Ovary (tissue), 9 donors: ENCODE measurements around the gene SORBS1. TPM values are rescaled to one million over a fixed set of nuclear protein-coding genes. Genes with fewer than 3 reads are reported as not detected.

ENCODE experiments used
- DNase-seq, 5 donors: peaks; one replicate each; pipeline ENCODE4 v3.0.0-alpha.2; 2019 to 2020
- H3K27ac ChIP-seq, 2 donors: fragments of 200-600 bp; one replicate each; pipeline versions ENCODE4 v1.5.1 to v1.8.0; 2019 to 2022
- H3K27me3 ChIP-seq: fragments of 200-600 bp; one replicate; pipeline ENCODE4 v1.8.0; 2022
- H3K36me3 ChIP-seq: fragments of 200-600 bp; sonication (generic); one replicate; pipeline ENCODE4 v1.5.1; 2019
- H3K4me1 ChIP-seq: one replicate; pipeline ENCODE4 v1.8.1; 2013; ENCODE audit warnings: mild to moderate bottlenecking, moderate library complexity; ENCODE audit not compliant: insufficient read depth
- H3K4me3 ChIP-seq: fragments of 200-600 bp; sonication (generic); one replicate; pipeline ENCODE4 v1.5.1; 2017
- H3K9me3 ChIP-seq, 2 donors: fragments of 200-600 bp in 1 of 2; sonication (generic) in 1 of 2; one replicate each; pipeline versions ENCODE4 v1.5.1 to v1.8.1; 2013 to 2019; ENCODE audit warnings: mild to moderate bottlenecking in 1 of 2, moderate library complexity in 1 of 2
- EP300 ChIP-seq: sonication (generic); formaldehyde crosslinking; IDR thresholded peaks from one replicate; pipeline ENCODE4 v1.6.1; 2017; ENCODE audit warnings: antibody characterized with exemption
- POLR2A ChIP-seq: fragments of 450-650 bp; IDR thresholded peaks from one replicate; pipeline ENCODE4 v1.6.1; 2017; ENCODE audit warnings: antibody characterized with exemption, mild to moderate bottlenecking, moderate library complexity
- WGBS, 3 donors: extraction: QIAGEN DNeasy Blood & Tissue Kit in 1 of 3; methylation state at CpG; one replicate each; pipeline versions ENCODE4 v1.1.5 to v1.1.7; 2013 to 2017; 5-methylcytosine and 5-hydroxymethylcytosine counted together
- intact Hi-C, 4 donors: fragments of 100-400 bp; cut with DNase I; formaldehyde crosslinking; loops; one replicate each; pipeline versions ENCODE4 v1.11.0 to v1.15.1; 2022 to 2023
- polyA plus RNA-seq, 2 donors: library from polyadenylated mRNA; stranded (reverse); fragments of 200-250 nt in 1 of 2; fragments of 350-450 nt in 1 of 2; fragmentation: Illumina TruSeq in 1 of 2; extraction: RNeasy Lipid Tissue Mini Kit (QIAGEN cat#74804) in 1 of 2; gene quantifications; one replicate each; pipeline ENCODE4 v1.2.3, GENCODE V29; 2013 to 2014
- total RNA-seq, 7 donors: library from RNA; depleted of rRNA in 2 of 7; stranded (reverse); fragments of >200 nt in 2 of 7; fragmentation: NEBNext Ultra II Directional in 3 of 7; extraction: Animal tissue kit (Norgen Biotek cat#: 25700) in 3 of 7; gene quantifications; one replicate each; pipeline versions ENCODE4 v1.1.0 to v1.2.4, GENCODE V29; 2016 to 2023
- TF ChIP-seq, protein P1 (sequence below), 3 donors: fragments of 450-650 bp in 2 of 3; fragments of 200-600 bp in 1 of 3; IDR thresholded peaks; one replicate each; pipeline versions ENCODE4 v1.5.1 to v1.8.0; 2016 to 2022; ENCODE audit warnings: antibody characterized with exemption in 3 of 3, mild to moderate bottlenecking in 1 of 3
- donor health status: DM: no; HTN: no; CAD: no; lungs with moderate emphysema.
- donor health status: DM: no; HTN: no; CAD: no.
- donor health status: Bipolar disorder and iron deficiency.
- donor health status: DM: yes; HTN: yes; CAD: no.
- donor health status: DM: no; HTN: no; CAD: no.
- donor health status: DM: yes; HTN: yes; CAD: no.

Gene SORBS1
- total and polyA plus RNA-seq, 9 donors, result 10.7 to 156 (median 20.0) TPM

DNA sequence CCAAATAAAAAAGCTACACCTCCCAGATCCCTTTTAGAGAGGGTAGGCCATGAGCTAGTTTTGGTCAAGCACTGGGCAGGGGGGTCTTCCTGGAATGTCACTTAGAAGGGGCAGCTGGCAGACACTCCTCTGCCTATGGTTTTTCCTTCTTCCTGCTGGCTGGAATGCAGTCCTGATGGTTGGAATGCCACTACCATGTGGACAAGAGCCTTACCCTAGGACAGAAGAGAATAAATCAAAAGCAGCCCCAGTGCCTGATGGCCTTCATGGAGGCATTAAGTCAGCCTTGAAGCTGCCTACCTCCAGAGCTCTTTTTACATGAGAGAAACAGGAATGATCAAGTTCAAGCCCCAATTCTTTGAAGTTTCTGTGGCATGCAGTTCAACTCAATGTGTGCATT is 43.5 kb upstream of the SORBS1 start:
- H3K36me3 ChIP-seq, result no peaks in the 10 kb centered on the region
- no peak for TF ChIP-seq POLR2A
- no peak for TF ChIP-seq EP300
- TF ChIP-seq, protein P1, sequence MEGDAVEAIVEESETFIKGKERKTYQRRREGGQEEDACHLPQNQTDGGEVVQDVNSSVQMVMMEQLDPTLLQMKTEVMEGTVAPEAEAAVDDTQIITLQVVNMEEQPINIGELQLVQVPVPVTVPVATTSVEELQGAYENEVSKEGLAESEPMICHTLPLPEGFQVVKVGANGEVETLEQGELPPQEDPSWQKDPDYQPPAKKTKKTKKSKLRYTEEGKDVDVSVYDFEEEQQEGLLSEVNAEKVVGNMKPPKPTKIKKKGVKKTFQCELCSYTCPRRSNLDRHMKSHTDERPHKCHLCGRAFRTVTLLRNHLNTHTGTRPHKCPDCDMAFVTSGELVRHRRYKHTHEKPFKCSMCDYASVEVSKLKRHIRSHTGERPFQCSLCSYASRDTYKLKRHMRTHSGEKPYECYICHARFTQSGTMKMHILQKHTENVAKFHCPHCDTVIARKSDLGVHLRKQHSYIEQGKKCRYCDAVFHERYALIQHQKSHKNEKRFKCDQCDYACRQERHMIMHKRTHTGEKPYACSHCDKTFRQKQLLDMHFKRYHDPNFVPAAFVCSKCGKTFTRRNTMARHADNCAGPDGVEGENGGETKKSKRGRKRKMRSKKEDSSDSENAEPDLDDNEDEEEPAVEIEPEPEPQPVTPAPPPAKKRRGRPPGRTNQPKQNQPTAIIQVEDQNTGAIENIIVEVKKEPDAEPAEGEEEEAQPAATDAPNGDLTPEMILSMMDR (IDR thresholded peaks at IDR 0.05), result no peak
- DNase-seq, result no peak
- H3K27ac ChIP-seq, result no peak overlapping the region
- intact Hi-C loops, result loop anchor here (5.0 to 10.0 kb wide), 5 partner anchors 172 to 232 kb away; no protein-coding TSS in a partner anchor
- no peaks in the 10 kb centered on the region for H3K9me3 ChIP-seq
- H3K27me3 ChIP-seq, result no peaks in the 10 kb centered on the region
- H3K4me3 ChIP-seq, result no peak overlapping the region
- no peaks in the 10 kb centered on the region for H3K4me1 ChIP-seq

DNA sequence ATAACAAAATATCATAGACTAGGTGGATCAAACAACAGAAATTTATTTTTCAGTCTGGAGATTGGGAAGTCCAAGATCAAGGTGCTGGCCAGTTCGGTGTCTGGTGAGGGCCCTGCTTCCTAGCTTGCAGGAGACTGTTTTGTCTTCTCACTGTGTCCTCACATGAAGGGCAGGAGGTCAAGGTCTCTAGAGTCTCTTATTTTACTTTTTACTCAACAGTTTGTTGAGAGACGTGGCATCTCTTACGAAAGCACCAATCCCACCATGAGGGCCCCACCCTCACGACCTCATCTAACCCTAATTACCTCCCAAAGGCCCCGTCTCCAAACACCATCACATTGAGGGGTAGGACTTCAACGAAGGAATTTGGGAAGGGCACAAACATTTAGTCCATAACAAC is 41.2 kb upstream of the SORBS1 start:
- no peaks in the 10 kb centered on the region for H3K27me3 ChIP-seq
- no peaks in the 10 kb centered on the region for H3K4me1 ChIP-seq
- no peaks in the 10 kb centered on the region for H3K36me3 ChIP-seq
- H3K9me3 ChIP-seq, result no peaks in the 10 kb centered on the region
- no peak overlapping the region for H3K27ac ChIP-seq
- 30 to 52% (median 36%) methylated on average over 6 of the region's 6 CpGs for WGBS, 3 donors
- TF ChIP-seq POLR2A (no peak), EP300 (no peak)
- TF ChIP-seq, protein P1 (IDR thresholded peaks at IDR 0.05), result no peak
- no peak overlapping the region for H3K4me3 ChIP-seq
- DNase-seq, result no peak
- intact Hi-C loops, result loop anchor here (5.0 to 10.0 kb wide), 5 partner anchors 170 to 230 kb away; no protein-coding TSS in a partner anchor

DNA sequence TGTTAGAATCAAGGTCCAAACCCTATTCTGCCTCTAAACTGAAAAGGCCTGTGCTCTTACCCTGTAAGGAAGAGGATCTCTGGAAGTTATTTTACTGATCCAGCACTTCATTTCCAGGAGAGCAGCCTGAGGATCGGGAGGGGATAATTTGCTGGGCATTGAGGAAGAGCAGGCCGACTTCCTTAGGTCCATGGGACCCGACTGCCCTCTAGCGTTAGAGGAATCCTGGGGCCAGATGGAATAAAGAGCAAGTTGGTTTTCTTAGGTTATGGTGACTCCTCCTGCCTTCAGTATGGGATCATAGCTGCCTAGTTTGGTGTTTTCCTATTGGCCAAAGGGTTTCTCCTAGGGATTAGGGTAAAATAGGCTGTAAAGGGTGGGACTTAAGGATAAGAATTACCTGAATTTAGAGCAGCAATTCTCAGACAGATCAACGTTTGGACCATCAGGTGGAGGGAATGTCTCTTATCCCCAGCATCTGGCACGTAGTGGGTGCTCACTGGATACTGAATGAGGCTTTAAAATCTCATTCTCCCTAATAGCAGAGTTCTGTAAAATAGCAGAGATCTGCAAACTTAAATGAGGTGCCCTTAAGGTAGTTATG is 40.0 kb upstream of the SORBS1 start:
- Histone ChIP-seq H3K27me3 (no peaks in the 10 kb centered on the region), H3K27ac (no peak overlapping the region), H3K4me1 (no peaks in the 10 kb centered on the region), H3K4me3 (no peak overlapping the region), H3K36me3 (no peaks in the 10 kb centered on the region), H3K9me3 (no peaks in the 10 kb centered on the region)
- peak; percentile 71 to 84 (median 81) for DNase-seq
- intact Hi-C loops, result loop anchor here (2.0 to 10.0 kb wide), 6 partner anchors 169 to 229 kb away; no protein-coding TSS in a partner anchor
- TF ChIP-seq, protein P1 (IDR thresholded peaks at IDR 0.05), result peak; percentile 78 to 88 (median 84)
- no peak for TF ChIP-seq EP300
- 20 to 21% (median 21%) methylated on average over 6 of the region's 6 CpGs for WGBS, 3 donors

DNA sequence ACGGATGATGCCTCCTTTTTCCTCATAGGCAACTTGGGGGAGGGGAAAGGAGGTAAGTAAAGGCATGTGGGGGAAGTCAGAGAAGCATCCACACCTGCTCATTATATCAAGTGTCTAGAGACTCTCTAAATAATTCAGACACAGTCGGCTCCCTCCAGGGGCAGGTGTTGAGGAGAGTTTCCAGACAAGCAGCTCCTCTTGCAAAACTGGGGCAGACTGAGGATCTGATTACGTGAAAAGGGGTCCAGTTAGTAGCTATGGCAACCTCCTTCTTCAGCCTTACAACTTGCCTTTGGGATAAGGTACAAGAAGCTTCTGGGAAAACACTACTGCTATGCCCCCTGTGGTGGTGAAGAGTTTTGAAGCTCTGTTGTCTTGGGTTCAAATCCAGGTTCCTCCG is 39.0 kb upstream of the SORBS1 start:
- intact Hi-C loops, result loop anchor here (2.0 to 10.0 kb wide), 6 partner anchors 168 to 228 kb away; no protein-coding TSS in a partner anchor

More for the DNA sequence above, 39.0 kb upstream of the SORBS1 start:
- DNase-seq, result no peak
- Histone ChIP-seq H3K9me3 (no peaks in the 10 kb centered on the region), H3K4me1 (no peaks in the 10 kb centered on the region), H3K36me3 (no peaks in the 10 kb centered on the region), H3K27ac (no peak overlapping the region), H3K4me3 (no peak overlapping the region), H3K27me3 (no peaks in the 10 kb centered on the region)
- 81% methylated on average over 4 of the region's 4 CpGs for WGBS, 3 donors
- TF ChIP-seq EP300 (no peak), POLR2A (no peak)
- TF ChIP-seq, protein P1 (IDR thresholded peaks at IDR 0.05), result no peak
